Measurements from ENCODE around the gene GADD45A.

The GADD45A gene

DNA sequence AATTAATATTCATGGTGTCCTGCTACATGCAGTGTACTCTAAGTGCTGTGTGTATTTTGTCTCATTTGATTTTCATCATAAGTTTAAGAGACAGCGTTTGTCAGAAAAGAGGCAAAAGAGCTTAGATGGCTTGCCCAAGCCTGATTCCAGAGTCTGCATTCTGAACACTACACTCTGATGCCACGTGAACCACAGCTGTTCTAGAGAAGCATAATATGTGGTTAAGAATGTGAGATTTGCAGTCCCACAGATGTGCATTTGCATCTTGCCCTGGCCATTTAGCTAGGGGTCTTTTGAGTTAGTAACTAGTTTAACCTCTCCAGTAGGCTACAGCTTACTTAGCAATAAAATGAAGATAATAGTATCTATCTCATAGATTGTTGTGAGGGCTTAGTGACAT, 9.2 kb upstream of the GADD45A start:
- no peak for ATAC-seq
- TF ChIP-seq ZNF8 (CRISPR knock-in tag; IDR thresholded peaks at IDR 0.05) (no peak), ZFP3 (CRISPR knock-in tag; IDR thresholded peaks at IDR 0.05) (no peak), GLIS3 (CRISPR knock-in tag; IDR thresholded peaks at IDR 0.05) (no peak), PPARA (CRISPR knock-in tag; IDR thresholded peaks at IDR 0.05; ENCODE audit: borderline replicate concordance) (no peak), ESRRG (CRISPR knock-in tag; IDR thresholded peaks at IDR 0.05) (no peak), OSR1 (CRISPR knock-in tag; IDR thresholded peaks at IDR 0.05) (no peak)

DNA sequence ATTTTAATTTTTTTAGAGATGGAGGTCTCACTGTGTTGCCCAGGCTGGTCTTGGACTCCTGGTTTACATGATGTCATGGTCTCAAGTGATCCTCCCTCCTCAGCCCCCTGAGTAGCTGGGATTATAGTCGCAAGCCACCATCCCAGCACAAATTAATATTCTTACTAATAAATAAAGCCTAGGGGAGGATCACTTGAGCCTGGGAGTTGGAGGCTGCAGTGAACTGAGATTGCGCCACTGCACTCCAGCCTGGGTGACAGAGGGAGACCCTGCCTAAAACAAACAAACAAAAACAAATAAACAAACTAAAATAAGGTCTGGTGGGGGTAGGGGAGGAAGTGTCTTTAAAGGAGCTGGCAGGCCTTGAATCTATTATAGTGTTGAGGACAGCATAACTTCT, 8.7 kb upstream of the GADD45A start:
- TF ChIP-seq ZNF70 (CRISPR knock-in tag; IDR thresholded peaks at IDR 0.05) (no peak), CSDC2 (CRISPR knock-in tag; IDR thresholded peaks at IDR 0.05) (no peak), ZFP3 (CRISPR knock-in tag; IDR thresholded peaks at IDR 0.05) (no peak), ESRRG (CRISPR knock-in tag; IDR thresholded peaks at IDR 0.05) (no peak), CREB5 (CRISPR knock-in tag; IDR thresholded peaks at IDR 0.05; ENCODE audit: low read depth) (no peak), ARNTL (CRISPR knock-in tag; IDR thresholded peaks at IDR 0.05; ENCODE audit: borderline replicate concordance, low read depth) (no peak), GLIS3 (CRISPR knock-in tag; IDR thresholded peaks at IDR 0.05) (no peak), ISL1 (CRISPR knock-in tag; IDR thresholded peaks at IDR 0.05) (no peak), ZNF8 (CRISPR knock-in tag; IDR thresholded peaks at IDR 0.05) (no peak), TOX (CRISPR knock-in tag; IDR thresholded peaks at IDR 0.05; ENCODE audit: borderline replicate concordance) (no peak), ZNF565 (CRISPR knock-in tag; conservative IDR thresholded peaks at IDR 0.05; ENCODE audit: low read depth) (no peak), OSR1 (CRISPR knock-in tag; IDR thresholded peaks at IDR 0.05) (no peak), ZC3H10 (CRISPR knock-in tag; IDR thresholded peaks at IDR 0.05) (no peak)
- TF ChIP-seq, protein P1, sequence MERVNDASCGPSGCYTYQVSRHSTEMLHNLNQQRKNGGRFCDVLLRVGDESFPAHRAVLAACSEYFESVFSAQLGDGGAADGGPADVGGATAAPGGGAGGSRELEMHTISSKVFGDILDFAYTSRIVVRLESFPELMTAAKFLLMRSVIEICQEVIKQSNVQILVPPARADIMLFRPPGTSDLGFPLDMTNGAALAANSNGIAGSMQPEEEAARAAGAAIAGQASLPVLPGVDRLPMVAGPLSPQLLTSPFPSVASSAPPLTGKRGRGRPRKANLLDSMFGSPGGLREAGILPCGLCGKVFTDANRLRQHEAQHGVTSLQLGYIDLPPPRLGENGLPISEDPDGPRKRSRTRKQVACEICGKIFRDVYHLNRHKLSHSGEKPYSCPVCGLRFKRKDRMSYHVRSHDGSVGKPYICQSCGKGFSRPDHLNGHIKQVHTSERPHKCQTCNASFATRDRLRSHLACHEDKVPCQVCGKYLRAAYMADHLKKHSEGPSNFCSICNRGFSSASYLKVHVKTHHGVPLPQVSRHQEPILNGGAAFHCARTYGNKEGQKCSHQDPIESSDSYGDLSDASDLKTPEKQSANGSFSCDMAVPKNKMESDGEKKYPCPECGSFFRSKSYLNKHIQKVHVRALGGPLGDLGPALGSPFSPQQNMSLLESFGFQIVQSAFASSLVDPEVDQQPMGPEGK (CRISPR knock-in tag; IDR thresholded peaks at IDR 0.05; ENCODE audit: borderline replicate concordance): no peak
- TF ChIP-seq, protein P2, sequence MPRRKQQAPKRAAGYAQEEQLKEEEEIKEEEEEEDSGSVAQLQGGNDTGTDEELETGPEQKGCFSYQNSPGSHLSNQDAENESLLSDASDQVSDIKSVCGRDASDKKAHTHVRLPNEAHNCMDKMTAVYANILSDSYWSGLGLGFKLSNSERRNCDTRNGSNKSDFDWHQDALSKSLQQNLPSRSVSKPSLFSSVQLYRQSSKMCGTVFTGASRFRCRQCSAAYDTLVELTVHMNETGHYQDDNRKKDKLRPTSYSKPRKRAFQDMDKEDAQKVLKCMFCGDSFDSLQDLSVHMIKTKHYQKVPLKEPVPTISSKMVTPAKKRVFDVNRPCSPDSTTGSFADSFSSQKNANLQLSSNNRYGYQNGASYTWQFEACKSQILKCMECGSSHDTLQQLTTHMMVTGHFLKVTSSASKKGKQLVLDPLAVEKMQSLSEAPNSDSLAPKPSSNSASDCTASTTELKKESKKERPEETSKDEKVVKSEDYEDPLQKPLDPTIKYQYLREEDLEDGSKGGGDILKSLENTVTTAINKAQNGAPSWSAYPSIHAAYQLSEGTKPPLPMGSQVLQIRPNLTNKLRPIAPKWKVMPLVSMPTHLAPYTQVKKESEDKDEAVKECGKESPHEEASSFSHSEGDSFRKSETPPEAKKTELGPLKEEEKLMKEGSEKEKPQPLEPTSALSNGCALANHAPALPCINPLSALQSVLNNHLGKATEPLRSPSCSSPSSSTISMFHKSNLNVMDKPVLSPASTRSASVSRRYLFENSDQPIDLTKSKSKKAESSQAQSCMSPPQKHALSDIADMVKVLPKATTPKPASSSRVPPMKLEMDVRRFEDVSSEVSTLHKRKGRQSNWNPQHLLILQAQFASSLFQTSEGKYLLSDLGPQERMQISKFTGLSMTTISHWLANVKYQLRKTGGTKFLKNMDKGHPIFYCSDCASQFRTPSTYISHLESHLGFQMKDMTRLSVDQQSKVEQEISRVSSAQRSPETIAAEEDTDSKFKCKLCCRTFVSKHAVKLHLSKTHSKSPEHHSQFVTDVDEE (CRISPR knock-in tag; IDR thresholded peaks at IDR 0.05): no peak
- ATAC-seq: no peak

- ATAC-seq: no peak
- TF ChIP-seq RARB (CRISPR knock-in tag; IDR thresholded peaks at IDR 0.05): no peak
Measured at GRCh38 chr1:67676946-67677345, 8.1 kb upstream of the GADD45A start.

DNA sequence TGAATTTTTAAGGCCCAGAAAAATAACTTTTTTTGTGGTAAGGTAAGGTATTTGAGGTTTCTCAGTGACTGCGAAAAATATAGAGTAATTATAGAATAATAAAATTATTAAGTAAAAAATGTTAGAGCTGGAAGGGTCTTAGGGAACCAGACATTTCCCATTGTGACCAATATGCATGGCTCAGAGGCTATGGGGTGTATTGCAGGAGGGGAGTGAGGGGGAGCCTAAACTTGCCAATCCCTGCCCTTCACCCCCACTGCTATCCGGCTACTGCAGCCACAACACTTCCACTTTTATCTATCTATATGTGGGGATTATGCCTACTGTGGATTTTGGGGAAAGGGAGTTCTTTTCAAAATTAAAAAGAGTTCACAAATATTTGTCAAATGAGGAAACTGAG, 7.6 kb upstream of the GADD45A start:
- ATAC-seq: no peak
- TF ChIP-seq CSRNP3 (CRISPR knock-in tag; IDR thresholded peaks at IDR 0.05): no peak
- no peak for TF ChIP-seq ZNF8 (CRISPR knock-in tag; IDR thresholded peaks at IDR 0.05)
- no peak for TF ChIP-seq ESRRG (CRISPR knock-in tag; IDR thresholded peaks at IDR 0.05)
- TF ChIP-seq PPARA (CRISPR knock-in tag; IDR thresholded peaks at IDR 0.05; ENCODE audit: borderline replicate concordance): no peak
- no peak for TF ChIP-seq ARNTL (CRISPR knock-in tag; IDR thresholded peaks at IDR 0.05; ENCODE audit: borderline replicate concordance, low read depth)
- TF ChIP-seq, protein P2 (CRISPR knock-in tag; IDR thresholded peaks at IDR 0.05): no peak
- no peak for TF ChIP-seq SNAI2 (CRISPR knock-in tag; IDR thresholded peaks at IDR 0.05)
- TF ChIP-seq, protein P1 (CRISPR knock-in tag; IDR thresholded peaks at IDR 0.05; ENCODE audit: borderline replicate concordance): no peak
- no peak for TF ChIP-seq GLIS3 (CRISPR knock-in tag; IDR thresholded peaks at IDR 0.05)
- TF ChIP-seq RARB (CRISPR knock-in tag; IDR thresholded peaks at IDR 0.05): no peak
- TF ChIP-seq ZFP30 (CRISPR knock-in tag; IDR thresholded peaks at IDR 0.05): no peak
- no peak for TF ChIP-seq TOX (CRISPR knock-in tag; IDR thresholded peaks at IDR 0.05; ENCODE audit: borderline replicate concordance)
- TF ChIP-seq ZNF70 (CRISPR knock-in tag; IDR thresholded peaks at IDR 0.05): no peak
- TF ChIP-seq CSDC2 (CRISPR knock-in tag; IDR thresholded peaks at IDR 0.05): no peak
- TF ChIP-seq, protein P3, sequence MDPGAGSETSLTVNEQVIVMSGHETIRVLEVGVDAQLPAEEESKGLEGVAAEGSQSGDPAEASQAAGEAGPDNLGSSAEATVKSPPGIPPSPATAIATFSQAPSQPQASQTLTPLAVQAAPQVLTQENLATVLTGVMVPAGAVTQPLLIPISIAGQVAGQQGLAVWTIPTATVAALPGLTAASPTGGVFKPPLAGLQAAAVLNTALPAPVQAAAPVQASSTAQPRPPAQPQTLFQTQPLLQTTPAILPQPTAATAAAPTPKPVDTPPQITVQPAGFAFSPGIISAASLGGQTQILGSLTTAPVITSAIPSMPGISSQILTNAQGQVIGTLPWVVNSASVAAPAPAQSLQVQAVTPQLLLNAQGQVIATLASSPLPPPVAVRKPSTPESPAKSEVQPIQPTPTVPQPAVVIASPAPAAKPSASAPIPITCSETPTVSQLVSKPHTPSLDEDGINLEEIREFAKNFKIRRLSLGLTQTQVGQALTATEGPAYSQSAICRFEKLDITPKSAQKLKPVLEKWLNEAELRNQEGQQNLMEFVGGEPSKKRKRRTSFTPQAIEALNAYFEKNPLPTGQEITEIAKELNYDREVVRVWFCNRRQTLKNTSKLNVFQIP (CRISPR knock-in tag; IDR thresholded peaks at IDR 0.05; ENCODE audit: borderline replicate concordance, low read depth): no peak
- no peak for TF ChIP-seq TCF4 (CRISPR knock-in tag; IDR thresholded peaks at IDR 0.05; ENCODE audit: borderline replicate concordance)
